Activated CD8-positive, alpha-beta memory T cell treated with anti-CD3 and anti-CD28 coated beads for 36 hours (primary cell): ENCODE results near the gene HOMEZ. TPM values are rescaled to one million over a fixed set of nuclear protein-coding genes. Genes with fewer than 3 reads are reported as not detected.

ENCODE experiments used
- CTCF ChIA-PET: fragments of 350-600 bp; sonication (Branson Sonifier 250); formaldehyde crosslinking; loops from one replicate; lab custom pipeline; 2021; ENCODE audit warnings: antibody characterized with exemption; lab: Charles Lee
- POLR2A ChIA-PET: fragments of 350-600 bp; sonication (Branson Sonifier 250); formaldehyde crosslinking; loops from one replicate; lab custom pipeline; 2021; ENCODE audit warnings: antibody characterized with exemption; lab: Charles Lee
- total RNA-seq, 2 experiments: library from RNA; stranded (reverse); gene quantifications; one replicate each; pipeline ENCODE4 v1.2.3, GENCODE V29; 2021

HOMEZ gene, protein sequence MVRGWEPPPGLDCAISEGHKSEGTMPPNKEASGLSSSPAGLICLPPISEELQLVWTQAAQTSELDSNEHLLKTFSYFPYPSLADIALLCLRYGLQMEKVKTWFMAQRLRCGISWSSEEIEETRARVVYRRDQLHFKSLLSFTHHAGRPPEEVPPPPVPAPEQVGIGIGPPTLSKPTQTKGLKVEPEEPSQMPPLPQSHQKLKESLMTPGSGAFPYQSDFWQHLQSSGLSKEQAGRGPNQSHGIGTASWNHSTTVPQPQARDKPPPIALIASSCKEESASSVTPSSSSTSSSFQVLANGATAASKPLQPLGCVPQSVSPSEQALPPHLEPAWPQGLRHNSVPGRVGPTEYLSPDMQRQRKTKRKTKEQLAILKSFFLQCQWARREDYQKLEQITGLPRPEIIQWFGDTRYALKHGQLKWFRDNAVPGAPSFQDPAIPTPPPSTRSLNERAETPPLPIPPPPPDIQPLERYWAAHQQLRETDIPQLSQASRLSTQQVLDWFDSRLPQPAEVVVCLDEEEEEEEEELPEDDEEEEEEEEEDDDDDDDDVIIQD
- 10 to 100 TPM; 13.7 to 15.6 TPM for total RNA-seq

DNA sequence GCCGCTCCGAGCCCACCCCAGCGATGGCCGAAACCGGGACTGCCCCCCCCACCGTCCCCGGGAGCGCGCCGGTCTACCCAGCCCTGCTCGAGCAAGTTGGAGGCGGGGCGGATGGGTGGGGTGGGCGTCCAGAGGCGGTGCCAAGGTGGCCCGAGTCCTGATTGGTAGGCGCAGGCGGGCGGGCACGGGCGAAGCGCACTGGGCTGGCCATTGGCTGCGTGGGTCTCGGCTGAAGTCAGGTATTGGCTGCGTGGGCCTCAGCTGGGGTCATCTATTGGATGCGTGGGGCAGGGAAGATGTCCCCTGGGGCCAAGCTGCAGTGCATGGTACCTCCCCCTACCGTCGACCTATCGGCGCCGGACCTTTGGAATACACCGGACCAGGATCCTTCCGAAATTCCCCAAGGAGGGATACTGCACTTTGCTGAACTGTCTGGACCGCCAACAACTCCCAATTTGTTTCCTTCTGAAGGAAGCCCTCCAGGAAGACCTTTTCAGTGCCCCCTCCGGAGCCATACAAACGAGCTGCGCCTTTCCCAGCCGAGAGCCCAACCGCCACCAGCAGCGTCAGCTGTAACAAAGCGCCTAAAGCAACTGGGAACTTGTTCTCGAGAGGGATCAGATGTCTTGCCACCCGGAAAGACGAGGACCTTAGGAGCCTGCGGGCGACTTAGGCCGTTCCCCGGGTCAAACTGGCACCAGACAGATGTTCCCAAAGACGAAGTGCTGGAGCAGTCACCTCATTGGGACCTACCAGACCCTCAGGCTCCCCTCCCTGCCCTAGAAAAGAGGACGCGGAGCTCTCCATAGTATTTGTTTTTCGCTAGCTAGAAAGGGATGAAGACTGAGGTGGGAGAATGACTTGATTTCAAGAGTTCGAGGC lies at the start of gene HOMEZ:
Gene HOMEZ, minus strand, starts transcription at position 113 of the 882 bp plus-strand sequence. CDS start 180 bp downstream, outside the sequence.
- ChIA-PET POLR2A (interaction anchor here (0.5 to 2.3 kb wide), 8 partner anchors 8 to 998 kb away, joined by 3 to 19 read pairs (median 4); partner anchors contain the start of genes PABPN1 and PPP1R3E), CTCF (interaction anchor here (1.1 to 2.4 kb wide), 4 partner anchors 8 to 35 kb away, joined by 3 to 13 read pairs (median 9); partner anchors contain the start of gene PABPN1)

- ChIA-PET POLR2A (no interaction called here), CTCF (interaction anchor here (2.3 kb wide), 1 partner anchor 44 kb away, joined by 7 read pairs; no protein-coding TSS in a partner anchor)
Observed at GRCh38 chr14:23335623-23336022, 49.7 kb upstream of the HOMEZ start.

DNA sequence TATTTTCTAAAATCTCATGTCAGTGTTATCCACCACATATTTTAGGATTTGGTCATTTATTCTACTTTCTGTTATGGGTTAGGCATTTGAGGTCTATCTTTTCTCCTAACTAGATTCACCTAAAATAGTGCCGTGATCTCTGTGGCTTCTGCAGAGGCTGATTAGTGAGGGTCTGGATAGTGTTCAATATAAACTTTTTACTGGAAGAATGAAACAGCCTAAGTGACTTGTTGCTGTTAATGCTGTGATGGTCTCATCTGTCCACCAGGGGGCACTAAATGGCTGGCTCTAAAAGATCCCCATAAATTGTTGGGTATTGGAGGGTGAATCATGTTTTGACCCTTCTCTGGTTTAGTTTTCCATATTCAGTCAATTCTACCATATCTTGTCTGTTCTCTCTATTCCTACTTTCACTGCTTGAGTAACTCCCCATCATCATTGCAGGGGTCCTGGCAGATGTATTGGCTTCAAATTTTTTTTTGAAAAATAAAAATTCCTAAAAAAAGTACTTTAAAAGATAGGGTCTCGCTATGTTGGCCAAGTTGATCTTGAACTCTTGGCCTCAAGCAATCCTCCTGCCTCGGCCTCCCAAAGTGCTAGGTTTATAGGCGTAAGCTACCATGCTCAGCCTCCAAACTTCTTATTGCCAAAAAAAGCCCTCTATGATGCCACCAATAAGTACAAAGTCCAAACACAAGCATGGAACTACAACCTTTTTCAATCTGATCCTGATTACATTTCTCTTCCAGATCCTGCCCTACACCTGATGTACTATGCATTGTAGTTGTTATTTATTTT lies 42.2 kb upstream of the HOMEZ start:
- ChIA-PET CTCF (interaction anchor here (1.0 to 6.8 kb wide), 2 partner anchors 52 to 54 kb away, joined by 3 to 40 read pairs; no protein-coding TSS in a partner anchor), POLR2A (no interaction called here)

- ChIA-PET CTCF (interaction anchor here (0.6 to 6.8 kb wide), 5 partner anchors 19 to 214 kb away, joined by 3 to 40 read pairs (median 3); no protein-coding TSS in a partner anchor), POLR2A (interaction anchor here (0.7 to 1.2 kb wide), 3 partner anchors 22 to 32 kb away, joined by 5 to 7 read pairs (median 6); partner anchors contain the start of gene PPP1R3E)
Observed at GRCh38 chr14:23326491-23327332, 40.8 kb upstream of the HOMEZ start.

- ChIA-PET CTCF (interaction anchor here (1.4 to 6.8 kb wide), 3 partner anchors 20 to 55 kb away, joined by 3 to 40 read pairs (median 4); no protein-coding TSS in a partner anchor), POLR2A (interaction anchor here (0.6 to 1.1 kb wide), 3 partner anchors 21 to 631 kb away, joined by 4 to 7 read pairs (median 5); no protein-coding TSS in a partner anchor)
Observed at GRCh38 chr14:23325746-23326145, 39.8 kb upstream of the HOMEZ start.

- CTCF ChIA-PET = interaction anchor here (6.8 kb wide), 1 partner anchor 56 kb away, joined by 40 read pairs; no protein-coding TSS in a partner anchor
- POLR2A ChIA-PET = no interaction called here
Observed at GRCh38 chr14:23324993-23325392, 39.1 kb upstream of the HOMEZ start.

- ChIA-PET CTCF (interaction anchor here (6.8 kb wide), 1 partner anchor 56 kb away, joined by 40 read pairs; no protein-coding TSS in a partner anchor), POLR2A (no interaction called here)
Observed at GRCh38 chr14:23324455-23324846, 38.5 kb upstream of the HOMEZ start.

- ChIA-PET CTCF (interaction anchor here (6.8 to 7.1 kb wide), 2 partner anchors 22 to 57 kb away, joined by 40 to 47 read pairs; partner anchors contain the start of gene PPP1R3E), POLR2A (interaction anchor here (1.0 kb wide), 1 partner anchor 21 kb away, joined by 4 read pairs; the partner anchor contains the start of gene PPP1R3E)
Observed at GRCh38 chr14:23323838-23324454, 38.0 kb upstream of the HOMEZ start.

DNA sequence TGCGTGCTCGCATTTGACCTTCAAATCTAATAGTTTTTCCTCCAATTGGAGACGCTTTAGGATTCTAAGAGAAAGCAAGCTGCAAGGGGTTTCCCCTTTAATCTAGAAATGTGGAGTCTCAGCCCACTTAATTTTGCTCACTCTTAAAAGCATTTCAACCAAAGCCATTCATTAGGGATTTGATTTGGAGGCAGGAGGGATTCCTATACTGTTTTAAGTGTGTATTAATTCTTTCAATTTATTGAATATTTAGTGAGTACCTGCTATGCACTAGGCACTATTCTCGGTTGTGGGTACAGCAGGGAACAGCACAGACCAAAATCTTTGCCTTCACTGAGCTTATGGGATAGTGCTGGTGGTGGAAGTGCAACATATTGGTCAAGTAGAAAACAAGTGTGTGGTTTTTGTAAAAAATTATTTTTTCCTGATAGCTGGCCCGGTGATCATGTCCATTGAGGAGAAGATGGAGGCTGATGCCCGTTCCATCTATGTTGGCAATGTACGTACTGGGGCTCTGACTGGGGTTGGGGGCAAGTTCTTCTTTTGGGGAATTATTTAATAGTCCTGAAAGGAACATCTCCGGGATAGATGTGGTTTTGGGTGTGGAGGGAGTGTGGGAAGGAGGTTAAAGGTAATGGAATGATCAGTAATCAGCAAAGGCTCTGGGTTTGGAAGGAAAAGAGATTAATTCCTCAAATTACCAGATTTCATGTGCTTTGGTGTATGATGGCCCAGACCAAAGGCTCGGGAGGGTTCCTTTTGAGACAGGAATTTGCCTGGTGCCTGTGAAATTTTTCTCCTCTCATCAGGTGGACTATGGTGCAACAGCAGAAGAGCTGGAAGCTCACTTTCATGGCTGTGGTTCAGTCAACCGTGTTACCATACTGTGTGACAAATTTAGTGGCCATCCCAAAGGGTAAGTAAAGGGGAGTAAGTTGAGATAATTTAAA lies 36.9 kb upstream of the HOMEZ start:
- CTCF ChIA-PET = interaction anchor here (1.1 to 7.1 kb wide), 6 partner anchors 14 to 245 kb away, joined by 3 to 47 read pairs (median 7); partner anchors contain the start of genes HOMEZ and PPP1R3E
- POLR2A ChIA-PET = interaction anchor here (1.0 to 2.9 kb wide), 3 partner anchors 20 to 37 kb away, joined by 4 to 73 read pairs (median 19); partner anchors contain the start of genes HOMEZ and PPP1R3E

- POLR2A ChIA-PET = interaction anchor here (1.0 to 2.9 kb wide), 7 partner anchors 11 to 227 kb away, joined by 3 to 73 read pairs (median 7); partner anchors contain the start of genes ACIN1, BCL2L2, C14orf119 and HOMEZ
- CTCF ChIA-PET = interaction anchor here (1.1 to 7.1 kb wide), 7 partner anchors 13 to 245 kb away, joined by 3 to 47 read pairs (median 5); partner anchors contain the start of genes HOMEZ and PPP1R3E
Observed at GRCh38 chr14:23321572-23322547, 35.9 kb upstream of the HOMEZ start.

DNA sequence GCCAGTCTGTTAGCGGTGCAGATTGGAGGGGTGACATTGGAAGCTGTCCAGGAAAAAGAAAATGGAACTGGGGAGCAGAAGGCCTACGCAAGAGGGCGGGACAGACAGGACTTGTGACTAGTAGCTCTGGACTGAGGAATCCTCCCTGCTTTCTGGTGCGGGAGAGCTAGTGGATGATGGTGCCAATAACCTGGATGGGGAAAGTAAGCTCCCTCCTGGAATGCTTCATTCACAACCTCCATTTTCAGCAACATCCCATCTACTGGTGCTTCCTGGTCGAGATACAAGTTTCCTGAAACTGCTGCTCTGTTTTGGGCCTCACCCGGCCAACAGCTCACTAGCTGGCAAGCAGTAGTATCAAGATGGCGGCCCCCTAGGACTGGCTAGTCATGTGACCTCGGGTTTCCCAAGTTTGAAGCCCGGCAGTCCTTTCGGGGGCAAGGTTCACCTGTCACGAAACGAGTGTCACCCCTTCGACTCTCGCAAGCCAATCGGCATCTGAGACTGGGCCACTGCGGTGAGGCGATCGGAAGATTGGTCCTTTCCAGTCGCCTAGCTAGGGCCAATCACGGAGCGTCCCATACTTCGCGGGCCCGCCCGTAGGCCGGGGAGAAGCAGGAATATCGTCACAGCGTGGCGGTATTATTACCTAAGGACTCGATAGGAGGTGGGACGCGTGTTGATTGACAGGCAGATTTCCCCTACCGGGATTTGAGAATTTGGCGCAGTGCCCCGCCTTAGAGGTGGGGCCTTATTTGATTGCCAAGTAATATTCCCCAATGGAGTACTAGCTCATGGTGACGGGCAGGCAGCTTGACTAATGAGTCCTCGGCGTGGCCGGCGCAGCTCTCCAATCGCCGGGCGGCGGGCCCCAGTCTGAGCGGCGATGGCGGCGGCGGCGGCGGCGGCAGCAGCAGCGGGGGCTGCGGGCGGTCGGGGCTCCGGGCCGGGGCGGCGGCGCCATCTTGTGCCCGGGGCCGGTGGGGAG lies 34.9 kb upstream of the HOMEZ start, which contains the start of gene PABPN1:
Gene PABPN1, plus strand, starts transcription at position 874 of the 988 bp plus-strand sequence. Its CDS starts 13 bp downstream, at position 887.
- CTCF ChIA-PET = interaction anchor here (0.5 to 7.1 kb wide), 8 partner anchors 8 to 200 kb away, joined by 3 to 47 read pairs (median 5); partner anchors contain the start of genes HOMEZ and PPP1R3E
- POLR2A ChIA-PET = interaction anchor here (0.6 to 2.9 kb wide), 11 partner anchors 10 to 240 kb away, joined by 3 to 73 read pairs (median 7); partner anchors contain the start of genes ACIN1, BCL2L2, C14orf119 and HOMEZ
